NCI-H82 treated with DMSO at 0.1 percent for 48 hours (cell line): Measurements from ENCODE around the gene NKD1.
"Not testable (repeated sequence)": the region's sequence is repeated elsewhere in the genome, so short reads cannot be mapped to it uniquely, and the experiment has no call there.

Experiments used
- DNase-seq: peaks from one replicate; lab custom pipeline; 2025; ENCODE audit not compliant: unreplicated experiment; lab: John Stamatoyannopoulos, UW

NKD1 gene

DNA sequence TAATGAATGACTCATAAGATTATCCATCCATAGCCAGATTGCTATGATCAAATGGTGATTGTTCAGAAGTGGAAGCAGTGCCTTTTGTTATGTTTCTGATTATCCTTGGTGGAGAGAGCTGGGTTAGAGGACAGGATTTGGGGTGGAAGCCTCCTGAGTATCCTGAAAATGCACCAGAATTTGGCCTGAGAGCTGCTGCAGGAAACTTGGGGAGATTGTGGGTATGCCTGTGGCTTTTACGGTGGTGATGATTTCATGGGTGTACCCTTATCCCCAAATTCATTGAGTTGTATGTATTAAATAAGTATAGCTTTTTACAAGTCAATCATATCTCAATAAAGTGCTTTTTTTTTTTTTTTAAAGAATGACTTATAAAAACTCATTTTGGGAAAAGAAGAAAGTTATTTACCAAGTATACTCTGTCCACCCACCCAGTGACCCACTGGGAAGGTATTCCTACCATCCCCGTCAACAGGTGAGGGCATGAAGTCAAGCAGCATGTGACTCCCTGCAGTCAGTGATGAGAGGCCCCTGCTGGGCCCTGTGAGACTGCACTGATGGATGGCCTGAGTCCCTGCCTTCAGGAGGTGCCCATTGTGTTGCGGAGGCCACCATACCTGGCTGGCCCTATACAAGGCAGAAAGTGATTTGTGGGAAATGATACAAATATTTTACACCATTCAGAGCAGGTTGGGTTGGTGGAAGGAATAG, 28.4 kb downstream of the NKD1 start:
- no peak for DNase-seq

DNA sequence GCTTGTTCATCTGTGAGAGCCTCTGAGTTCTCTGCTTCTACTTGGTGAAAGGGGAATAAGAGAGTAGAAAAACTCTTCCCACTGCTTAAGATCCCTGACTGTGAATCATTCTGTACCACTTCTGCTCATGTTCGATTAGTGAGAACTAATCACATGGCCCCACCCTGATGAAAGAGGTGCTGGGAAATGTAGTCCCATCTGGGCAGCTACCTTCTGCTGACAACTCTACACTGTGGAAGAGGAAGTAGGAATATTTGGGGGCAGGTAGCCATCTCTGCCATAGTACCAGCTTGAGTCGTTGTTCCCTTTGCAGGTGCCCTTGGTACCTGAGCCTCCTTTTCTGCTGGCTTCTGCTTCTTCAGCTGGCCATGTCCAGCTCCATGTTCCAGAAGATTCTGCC, 29.9 kb downstream of the NKD1 start:
- DNase-seq = no peak

DNA sequence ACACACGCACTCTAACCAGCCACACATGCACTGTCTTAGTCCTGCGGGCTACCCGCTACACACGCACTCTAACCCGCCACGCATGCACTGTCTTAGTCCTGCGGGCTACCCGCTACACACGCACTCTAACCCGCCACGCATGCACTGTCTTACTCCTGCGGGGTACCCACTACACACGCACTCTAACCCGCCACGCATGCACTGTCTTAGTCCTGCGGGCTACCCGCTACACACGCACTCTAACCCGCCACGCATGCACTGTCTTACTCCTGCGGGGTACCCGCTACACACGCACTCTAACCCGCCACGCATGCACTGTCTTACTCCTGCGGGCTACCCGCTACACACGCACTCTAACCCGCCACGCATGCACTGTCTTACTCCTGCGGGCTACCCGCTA, 31.2 kb downstream of the NKD1 start:
- DNase-seq = not testable (repeated sequence)

DNA sequence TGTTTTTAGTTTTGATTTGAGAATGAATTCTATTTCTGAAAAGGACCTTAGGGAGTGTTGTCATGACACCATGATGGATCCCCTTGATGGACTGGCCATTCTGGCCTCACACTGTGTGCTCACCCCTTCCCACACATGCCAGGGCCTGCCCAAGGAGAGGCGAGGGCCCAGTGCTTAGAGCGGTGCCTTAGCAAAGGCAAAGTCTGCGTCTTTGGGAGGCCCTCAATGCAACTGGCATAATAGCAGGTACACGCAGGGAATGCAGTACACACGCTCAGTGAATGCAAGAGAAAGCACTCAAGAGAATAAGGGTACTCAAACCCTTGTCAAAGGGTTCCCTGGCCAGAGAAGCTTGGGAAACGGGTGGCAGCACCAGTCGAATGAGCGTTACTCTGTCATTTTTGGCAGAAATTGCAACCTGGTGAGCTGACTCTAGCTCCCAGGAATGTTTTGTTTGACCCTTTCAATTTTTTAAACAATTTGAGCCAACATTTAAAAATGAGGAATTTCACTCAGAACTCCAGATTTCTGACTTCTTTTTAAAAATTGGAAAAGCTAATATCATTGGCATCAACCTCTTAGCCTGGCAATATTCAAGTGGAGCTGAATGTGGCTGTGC, 32.1 kb downstream of the NKD1 start:
- DNase-seq = no peak

DNA sequence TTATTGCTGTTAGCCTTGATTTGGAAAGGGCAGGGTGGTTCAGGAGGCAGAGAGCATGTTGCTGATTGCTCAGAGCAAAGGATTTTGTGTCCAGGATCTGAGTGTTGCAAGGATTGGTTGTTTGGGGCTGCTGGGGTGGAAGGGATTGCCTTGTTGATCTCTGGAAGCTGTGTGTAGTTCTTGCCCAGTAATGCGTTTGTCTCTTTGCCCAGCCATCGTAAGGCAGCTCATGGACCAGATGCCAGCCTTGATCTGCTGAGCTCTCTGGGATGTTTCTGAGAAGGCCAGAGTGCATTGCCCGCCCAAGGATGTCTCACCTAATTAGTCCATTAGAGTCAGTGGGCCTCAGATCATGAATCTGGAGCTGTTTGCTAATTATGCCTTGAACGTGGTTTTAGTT, 33.6 kb downstream of the NKD1 start:
- no peak for DNase-seq

DNA sequence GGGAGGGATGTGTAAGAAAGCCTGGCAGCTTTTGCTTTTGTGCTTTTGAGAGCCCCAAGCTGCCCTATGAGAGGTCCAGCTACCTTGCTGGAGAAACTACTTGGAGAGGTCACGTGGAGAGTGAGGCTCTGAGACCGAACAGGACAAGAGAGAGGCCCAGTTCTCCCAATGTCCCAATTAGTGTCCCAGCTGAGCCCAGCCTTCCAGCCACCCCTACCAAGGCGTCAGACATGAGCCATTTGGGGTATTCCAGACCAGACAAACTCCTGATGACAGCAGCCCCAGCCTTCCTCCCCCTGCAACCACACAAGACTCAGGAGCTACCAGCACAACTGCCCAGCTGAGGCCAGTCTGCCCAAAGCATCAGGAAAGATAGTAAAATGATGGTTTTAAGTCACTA, 35.0 kb downstream of the NKD1 start:
- DNase-seq = no peak

DNA sequence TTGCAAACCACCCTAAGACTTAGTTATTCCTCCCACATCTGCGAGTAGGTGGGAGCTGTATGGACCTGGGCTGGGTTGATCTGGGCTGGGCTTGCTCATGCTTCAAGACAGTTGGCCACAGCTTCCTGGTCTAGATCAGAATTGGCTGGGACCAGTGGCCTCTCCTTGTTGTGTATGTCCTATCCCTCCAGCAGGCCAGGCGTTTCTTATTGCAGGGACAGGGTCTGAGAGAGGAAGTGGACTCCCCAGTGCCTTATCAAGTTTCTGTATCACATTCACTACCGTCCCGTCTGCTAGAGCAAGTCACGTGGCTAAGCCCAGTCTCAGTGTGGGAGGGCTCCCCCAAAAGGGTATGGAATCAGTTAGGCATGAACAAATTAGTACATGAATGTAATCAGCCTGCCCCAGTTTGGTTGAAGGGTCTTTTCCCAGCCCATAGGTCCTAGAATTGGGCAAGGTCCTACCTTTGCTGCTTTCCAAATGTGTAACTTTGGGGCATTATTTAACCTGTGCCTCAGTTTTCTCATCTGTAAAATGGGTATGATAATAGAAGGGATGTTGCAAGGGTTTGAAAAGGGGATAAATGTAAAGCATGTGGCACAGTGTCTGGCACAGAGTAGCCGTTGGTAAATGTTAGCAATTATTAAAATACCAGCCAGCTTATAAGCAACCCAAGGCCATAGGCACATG, 36.0 kb downstream of the NKD1 start:
- DNase-seq = no peak

DNA sequence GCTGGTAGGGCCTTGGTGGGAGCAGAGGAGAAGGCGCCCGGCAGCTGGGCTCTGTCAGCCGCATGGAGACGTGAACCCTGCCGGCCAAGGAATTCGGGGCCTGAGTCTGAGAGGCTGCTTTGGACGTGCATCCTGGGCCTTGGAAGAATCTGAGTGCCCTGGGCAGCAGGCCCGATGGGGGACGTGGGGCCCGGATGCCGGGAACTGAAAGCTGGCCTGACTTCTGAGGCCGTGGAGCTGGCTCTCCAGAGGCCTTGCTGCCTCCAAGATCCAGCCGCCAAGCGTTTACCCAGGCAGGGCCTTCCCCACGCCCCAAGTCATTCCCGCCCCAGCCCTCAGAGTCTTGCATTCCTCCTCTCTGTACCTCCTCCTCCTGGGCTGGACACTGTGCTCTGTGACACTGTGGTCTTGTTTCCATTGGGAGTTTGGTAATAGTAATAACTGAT, 37.2 kb downstream of the NKD1 start:
- no peak for DNase-seq

DNA sequence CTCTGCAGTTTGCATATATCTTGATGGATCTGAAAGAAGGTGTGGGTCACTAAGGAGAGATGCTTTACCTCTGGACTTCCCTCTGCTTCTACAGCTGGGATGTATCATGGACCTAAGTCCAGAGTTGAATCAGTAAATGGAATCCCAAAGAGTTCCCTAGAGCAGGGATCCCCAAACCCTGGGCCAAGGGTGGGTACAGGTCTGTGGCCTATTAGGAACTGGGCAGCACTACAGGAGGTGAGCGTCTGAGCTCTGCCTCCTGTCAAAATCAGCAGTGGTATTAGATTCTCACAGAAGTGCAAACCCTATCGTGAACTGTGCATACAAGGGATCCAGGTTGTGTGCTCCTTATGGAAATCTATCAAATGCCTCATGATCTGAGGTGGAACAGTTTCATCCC, 39.3 kb downstream of the NKD1 start:
- no peak for DNase-seq

DNA sequence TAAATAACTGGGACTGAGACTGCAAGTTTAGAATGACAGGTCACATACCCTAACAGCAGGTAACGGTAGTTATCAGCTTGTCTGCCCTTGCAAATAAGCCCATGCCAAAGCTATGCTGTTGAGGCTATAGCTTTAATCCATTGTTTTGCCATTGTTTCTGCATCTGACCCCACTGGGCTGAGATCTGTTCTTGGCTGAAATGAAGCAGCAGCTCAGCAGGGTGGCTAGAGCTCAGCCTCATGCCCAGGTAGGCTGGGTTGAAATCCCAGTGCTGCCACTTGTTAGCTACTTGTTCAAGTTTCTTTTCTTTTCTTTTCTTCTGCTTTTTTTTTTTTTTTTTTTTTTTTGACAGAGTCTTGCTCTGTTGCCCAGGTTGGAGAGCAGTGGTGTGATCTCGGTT, 40.1 kb downstream of the NKD1 start:
- no peak for DNase-seq

DNA sequence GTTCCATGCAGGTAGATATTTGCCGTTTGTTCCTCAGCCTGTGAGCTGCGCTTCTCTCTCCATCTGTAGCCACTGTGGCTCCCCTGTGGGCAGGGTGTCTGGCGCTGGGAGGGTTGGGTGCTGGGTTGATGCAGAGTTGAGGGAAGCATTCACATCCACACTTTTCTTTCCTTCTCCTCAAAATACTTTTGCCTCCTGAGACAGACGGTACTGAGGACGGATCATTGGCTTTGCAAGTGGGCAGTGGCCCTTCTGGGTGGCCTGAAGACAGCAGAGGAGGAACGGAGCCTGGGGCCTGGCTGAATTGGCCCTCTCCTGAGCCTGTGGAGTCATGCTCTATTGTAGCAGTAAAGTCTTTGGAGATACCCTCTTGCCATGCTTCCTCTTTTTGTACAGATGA, 43.0 kb downstream of the NKD1 start:
- no peak for DNase-seq

DNA sequence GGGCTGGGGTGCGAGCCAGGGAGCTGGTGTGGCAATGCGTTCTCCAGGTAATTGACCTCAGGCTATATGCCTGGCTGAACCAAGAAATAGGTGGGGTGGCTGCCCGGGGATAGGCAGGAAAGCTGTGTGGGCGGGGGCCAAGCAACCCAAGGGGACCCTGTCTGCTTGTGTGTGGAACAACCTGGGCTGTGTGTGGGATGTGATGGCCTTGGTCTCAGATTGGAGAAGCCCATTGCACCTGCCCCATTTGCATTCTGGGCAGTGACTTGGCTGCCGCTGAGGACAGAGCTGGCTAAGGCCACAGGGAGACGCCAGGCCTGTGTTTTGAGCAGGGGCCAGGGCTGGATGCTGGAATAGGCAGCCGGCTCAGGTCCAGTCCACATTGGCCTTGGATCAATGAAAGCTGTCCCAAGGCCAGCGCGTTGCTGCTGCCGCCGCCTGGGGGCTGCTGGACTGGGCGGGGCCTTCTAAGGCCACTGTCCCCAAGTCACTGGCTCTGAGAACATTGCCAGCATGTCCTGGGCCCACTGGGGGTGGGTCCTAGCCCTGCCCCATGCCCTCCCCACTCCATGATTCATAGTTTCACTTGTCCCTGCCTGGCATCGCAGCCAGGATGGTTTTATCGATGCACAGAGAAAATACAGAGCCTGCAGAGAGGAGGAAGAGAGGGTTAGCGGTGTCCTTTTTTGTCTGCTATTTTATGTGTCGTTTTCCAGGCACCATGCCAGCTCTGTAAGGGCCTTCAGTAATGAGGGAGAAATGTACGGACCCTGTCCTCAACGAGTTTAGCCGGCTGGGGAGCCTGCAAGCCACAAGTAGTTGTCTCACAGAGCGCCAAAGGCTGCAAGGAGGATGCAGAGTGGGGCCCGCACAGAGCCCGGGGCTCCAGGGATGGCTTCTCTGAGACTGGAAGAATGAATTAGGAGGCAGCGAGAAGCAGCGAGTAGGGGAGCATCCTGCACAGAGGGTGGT, 43.9 kb downstream of the NKD1 start:
- no peak for DNase-seq

DNA sequence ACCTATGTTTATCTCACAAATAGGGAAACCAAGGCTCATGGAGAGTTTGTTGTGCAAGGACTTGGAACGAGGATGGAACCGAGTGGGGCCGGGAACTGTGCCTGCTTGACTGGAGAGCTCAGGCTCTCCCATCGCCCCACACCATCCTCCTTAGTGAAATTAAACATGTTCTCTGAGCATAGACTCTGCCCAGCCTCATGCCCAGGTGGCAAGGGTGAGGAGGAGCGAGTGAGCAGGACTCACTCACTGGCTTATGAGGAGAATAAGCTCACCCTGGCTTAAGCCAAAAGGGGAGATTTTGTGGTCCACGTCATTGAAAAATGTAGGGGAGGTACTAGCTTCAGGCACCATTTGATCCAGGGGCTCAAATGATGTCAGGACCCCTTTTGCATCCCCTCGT, 44.8 kb downstream of the NKD1 start:
- no peak for DNase-seq

DNA sequence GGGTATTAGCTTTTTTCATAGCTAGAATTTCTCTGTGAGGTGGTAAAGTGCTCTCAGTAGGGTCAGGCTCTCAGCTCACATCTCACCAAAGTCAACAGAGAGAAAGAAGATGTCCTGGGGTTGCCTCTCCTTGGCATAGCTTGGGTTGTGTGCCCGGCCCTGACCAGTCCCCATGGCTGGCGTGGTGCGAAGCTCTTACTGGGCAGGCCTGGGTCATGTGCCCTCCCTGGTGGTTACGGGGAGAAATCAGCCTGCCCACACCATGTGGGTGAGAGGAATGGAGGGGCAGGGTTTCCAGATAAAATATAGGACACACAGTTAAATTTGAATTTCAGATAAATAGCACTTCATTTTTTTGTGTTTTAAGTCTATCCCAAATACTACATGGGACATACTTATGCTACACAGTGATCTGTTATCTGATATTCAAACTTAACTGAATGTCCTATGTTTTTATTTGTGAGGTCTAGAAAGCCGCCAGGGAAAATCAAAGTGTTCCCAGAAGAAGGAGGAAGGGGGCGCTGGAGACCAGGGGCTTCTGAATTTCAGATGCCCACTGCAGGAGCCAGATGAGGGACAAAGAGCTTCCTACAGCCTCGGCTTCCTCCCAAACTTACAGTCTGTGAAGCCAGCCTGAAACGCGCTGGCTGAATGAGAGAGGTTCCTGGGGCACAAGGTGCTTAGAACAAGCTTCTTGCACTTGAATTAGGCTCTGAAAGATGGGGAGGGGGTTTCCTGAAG, 45.4 kb downstream of the NKD1 start:
- no peak for DNase-seq

DNA sequence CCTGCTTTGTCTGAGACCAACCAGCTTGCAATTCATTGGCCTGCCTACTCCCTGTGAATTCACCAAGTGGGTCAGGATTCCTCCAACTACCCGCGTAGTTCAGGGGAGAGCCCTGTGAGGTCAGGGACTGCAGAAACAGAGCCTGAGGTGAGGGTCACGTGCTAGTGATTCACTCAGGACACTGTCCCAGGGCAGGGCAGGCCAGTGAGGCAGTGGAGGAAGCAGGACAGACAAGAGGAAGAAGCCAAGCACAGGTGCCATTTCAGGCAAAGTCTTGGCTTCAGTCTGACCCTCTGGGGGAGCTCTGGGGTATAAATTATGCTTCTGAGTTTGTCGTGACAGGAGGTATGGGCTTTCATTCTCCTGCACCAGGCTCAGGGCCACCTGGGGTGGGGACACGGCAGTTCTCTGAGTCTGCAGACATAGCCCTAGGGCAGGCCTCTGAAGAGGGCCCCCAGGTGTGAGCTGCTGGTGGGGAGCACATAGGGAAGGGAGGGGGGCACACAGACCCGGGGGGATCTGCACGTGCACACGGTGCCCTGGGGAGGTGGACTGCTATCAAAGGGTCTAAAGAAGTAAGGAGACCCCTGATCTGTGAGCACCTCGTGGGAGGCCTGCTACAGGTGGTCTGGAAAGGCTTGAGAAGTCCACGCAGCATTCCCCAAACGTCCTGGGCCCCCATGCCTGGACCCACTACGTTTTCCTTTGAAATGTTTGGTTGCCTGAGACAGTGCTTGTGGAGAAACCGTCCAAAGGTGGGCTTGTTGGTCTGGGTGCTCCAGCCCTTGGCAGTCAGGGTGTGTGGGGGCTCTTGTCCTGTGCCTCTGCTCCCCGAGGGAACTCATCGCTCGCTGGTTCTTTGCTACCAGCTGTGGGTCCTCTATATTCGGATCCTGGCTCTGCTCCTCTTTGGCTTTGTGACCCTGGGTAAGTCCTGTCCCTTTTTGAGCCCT, 46.4 kb downstream of the NKD1 start:
- DNase-seq = no peak

DNA sequence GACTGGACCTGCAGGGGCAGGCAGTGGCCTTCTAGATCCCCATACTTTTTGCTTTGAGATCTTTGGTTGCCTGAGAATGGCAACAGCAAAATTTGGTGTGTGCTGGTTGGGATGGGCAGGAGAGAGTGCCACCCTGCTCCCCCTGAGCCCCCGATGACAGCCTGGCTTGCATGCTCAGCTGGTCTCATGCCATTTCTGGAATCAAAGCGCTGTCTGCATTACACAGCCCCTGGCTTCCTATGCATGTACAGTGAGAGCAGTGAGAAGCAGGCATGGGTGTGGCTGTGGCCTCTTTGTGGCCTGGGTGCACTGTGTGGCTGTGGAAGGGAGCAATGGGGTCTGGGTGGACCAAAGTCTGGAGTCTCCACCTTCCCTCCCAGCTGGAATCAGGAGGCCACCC, 47.7 kb downstream of the NKD1 start:
- DNase-seq = no peak

DNA sequence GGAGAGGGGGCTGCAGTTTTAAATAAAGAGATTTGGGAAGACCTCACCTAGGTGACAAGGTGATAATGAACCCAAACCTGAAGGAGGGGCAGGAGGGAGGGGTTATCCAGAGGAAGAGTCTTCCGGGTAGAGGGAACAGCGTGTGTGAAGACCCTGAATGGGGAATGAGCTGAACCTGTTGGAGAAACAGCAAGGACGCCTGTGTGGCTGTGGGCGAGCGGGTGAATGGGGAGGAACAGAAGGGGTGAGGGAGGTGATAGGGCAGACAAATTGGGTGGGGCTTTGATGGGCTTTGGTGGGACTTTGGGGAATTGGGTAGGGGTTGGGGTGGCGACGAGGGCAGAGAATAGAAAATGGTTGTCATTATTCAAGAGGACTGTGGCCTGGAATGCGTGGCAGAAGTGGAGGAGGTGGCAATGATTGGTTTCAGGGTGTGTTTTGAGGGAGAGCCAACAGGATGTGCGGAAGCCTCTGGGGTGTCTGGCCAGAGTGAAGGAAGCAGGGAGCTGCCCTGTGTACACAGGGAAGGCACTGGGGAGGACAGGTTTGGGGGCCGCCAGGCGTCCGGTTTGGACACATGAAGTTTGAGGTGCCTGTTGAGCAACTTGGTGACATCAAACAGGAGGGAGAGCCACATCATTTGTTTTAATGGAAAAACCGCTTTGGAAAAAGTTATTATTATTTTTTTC, 48.7 kb downstream of the NKD1 start:
- DNase-seq = no peak

DNA sequence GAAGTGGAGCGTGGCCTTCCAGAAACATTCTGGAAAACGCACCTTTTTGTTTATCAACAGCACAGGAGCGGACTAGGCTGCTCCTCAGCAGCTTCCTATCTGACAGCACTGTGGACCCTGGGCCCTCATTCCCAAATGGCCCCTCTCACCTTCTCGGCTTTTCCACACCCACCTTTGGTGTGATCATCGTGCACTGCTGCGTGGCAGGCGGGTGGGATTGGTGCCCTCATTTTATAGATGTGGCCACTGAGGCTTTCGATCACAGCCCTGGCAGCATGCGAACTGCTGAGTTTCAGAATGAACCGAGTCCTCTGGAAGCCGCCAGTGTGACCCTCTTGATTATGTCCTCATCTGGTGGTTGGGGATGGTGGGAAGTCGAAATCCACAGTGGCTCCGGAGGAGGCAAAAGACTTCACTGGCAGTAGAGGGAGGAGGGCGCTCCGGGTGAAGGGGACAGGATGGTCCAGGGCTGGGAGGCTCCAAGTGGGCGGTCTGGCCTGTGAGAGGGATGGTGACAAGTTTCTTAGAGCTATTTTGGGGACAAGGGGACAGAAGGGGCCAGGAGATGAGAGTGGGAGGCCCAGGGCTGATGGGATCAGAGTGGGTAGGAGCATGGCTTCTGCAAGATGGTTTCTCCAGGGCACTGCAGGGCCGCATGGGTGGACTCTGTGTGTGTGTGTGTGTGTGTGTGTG, 49.5 kb downstream of the NKD1 start:
- DNase-seq = no peak
